GM18907 (cell line): ENCODE data around the gene GCGR.

Source experiments
- ATAC-seq: cut with Tn5 transposase; IDR thresholded peaks from one replicate; pipeline ENCODE4 v1.9.1; 2021; ENCODE audit warnings: mild to moderate bottlenecking, moderate library complexity; ENCODE audit not compliant: unreplicated experiment

GCGR gene

DNA sequence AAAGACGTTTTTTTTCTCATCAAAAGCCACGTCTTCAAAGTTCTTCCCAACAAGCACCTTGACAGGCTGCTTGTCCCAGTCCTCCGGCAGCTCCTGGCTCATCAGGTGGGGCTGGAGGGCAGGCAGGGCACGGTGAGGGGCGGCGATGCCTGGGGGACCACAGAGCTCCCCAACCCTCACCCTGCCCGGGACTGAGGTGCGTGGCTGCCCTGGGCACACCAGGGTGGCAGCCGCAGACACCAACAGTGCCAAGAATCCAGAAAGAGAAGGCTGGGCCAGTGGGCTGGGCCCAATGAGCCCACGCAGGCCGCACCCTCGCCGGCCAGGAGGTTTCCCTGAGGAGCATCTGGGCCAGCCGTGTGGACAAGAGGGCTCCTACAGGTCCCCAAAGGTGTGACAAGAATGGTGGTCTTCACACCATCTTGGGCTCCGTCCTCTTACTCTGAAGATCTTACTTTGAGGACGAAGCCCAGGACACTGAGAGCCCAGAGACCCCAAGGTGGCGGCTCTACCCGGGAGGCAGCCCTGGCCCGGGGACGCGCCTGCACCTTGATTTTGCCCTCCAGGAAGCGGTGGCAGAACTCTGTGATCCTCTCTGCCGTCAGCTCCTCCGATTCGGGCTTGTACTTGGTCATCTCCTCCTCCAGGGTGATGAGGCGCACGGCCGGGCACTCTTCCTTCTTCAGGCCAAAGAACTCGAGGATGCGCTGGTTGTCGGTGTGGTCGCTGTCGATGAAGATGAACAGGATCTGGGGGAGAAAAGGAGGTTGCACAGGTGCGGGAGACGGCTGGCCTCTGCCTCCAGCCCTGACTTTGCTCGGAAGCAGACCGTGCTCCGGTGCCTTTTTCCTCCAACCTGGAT, 42.2 kb downstream of the GCGR start:
- ATAC-seq: no peak

DNA sequence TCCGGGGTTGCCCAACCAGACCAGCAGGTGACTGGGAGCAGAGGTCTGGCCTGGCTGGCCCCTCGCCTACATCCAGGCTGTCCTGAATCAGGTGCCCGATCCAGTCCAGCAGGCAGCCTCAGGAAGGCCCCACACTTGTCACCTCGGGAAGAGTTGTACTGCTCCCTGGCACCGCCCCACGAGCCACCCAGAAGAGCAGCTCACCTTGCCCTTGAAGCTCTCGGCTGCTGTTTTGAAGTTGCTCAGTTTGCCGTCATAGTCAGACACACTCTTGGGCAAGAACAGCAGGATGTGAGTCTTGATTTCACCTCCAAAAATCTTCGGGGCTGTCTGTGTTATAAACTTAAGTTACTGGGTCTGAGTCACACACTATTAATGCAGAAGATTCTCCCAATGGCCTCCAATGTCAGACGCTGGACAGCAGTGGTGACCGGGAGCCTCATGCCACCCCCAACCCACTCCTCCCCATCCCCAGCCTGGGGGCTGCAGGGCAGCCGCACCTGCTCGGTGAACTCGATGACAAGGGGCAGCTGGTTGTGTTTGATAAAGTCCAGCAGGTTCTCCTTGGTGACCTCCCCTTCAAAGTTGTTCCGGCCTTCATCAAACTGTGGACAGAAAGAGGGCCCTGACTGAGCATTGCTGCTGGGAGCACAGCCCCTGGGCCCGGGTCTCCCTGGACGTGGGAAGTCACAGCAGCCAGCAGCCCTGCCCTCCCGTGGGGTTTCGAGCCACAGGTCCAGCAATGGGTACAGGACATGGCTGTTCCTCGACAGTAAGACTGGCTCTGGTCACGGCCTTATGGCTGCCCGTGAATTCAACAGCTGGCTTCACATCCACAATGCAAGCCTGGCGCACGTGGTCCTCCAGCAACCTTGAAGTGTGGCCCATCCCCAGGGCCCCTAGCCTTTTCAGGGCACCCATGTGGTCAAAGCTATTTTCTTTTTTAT, 43.1 kb downstream of the GCGR start:
- no peak for ATAC-seq

GRCh38 chr17:81849457-81849856, 45.5 kb downstream of the GCGR start:
- ATAC-seq: no peak

DNA sequence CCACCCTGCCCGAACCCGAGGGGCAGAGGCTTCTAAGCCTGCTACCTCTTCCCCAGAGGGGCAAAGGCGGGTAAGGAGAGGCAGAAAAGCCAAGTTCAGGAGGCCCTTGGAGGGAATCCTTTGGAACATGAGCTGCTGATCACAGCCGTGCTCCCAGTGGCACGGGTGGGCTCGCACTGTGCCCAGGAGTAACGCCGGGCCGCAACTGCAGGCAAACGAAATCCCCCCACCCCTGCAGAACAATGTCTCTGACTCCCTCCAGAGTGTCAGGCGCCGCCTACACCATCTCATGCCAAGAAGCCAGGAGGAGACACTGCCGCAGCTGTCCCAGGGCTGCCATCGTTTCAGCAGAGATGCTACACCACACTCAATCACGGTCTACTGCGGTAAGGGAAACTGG, 47.5 kb downstream of the GCGR start:
- ATAC-seq: no peak

GRCh38 chr17:81852237-81852636, 48.3 kb downstream of the GCGR start:
- ATAC-seq: no peak

DNA sequence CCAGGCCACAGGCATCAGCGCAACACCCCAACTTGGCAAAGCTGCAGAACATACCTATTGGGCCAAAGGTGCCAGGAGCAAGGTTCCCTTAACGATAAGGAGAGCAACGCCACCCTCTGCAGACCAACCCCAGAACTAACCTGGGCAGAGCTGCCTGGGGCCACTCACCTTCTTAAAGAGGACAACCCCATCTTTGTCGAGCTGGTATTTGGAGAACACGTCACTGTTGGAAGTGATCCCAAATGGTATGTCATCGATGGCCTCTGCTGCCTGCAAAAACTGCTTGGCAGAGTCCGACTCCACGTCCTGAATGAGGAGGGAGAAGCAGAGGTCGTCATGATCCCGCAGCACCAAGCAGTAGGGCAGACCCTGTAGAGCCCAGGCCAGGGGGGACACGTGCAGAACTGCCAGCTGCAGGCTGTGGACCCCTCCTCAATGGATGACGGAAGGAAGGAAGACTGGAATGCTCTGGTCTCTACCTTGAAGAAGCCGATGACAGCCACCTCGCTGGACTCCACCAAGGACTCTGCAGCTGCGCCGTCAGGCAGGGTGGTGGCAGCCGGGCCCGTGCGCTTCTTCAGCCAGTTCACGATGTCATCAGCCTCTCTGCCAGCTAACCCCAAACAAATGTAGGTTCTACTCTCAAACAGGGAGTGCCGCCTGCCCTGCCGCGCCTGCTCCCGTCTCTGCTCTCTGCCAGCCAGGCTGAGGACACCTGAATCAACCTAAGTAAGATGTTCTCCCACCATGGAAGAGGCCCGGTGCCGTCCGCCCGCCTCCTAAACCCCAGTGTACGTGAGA, 51.2 kb downstream of the GCGR start:
- ATAC-seq: no peak

- ATAC-seq: no peak
These were observed 54.4 kb downstream of the GCGR start for GRCh38 chr17:81858170-81858966.

DNA sequence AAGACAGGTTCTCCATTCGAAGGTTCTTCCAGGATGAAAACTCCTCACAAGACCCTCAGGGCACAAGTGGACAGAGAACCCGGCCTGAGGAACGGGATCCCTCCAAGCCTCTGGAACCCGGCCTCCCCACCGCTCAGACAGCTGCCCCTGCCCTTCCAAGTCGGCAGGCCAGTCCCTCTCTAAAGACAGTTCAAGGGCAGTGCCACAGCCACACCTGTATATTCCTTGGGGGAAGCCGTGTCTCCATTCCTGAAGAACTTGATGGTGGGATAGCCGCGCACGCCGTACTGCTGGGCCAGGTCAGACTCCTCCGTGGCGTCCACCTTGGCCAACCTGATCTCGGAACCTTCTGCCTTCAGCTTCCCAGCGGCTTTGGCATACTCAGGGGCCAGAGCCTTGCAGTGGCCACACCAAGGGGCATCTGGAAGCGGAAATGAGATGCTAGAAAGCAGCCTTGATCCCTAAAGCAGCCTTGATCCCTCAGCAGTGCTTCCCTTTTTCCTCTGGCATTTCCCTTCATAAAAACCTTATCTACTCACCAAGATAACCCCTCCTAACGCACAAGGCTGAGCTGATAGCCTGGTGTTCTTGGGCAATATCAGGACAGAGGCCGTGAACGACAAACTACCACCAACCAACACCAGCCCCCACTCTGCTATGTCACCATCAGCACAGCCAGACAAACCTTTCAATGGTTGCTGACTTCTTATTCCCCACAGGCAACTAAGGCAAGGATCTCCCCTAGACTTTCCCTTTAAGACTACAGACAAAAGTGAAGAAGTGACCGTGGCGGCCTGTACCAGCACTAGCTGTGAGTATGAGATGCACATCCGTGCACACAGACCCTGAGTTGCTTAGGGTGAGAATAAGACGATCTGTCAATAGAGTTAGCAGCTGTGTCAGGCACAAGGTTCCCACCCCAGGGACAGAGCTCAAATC, 55.3 kb downstream of the GCGR start:
- no peak for ATAC-seq

- ATAC-seq: peak; percentile 6
These were observed 56.2 kb downstream of the GCGR start, which contains the start of gene P4HB for GRCh38 chr17:81859906-81860755. TSS of gene P4HB (minus strand) at chr17:81860535. CDS start at chr17:81860471, 64 bp downstream.

DNA sequence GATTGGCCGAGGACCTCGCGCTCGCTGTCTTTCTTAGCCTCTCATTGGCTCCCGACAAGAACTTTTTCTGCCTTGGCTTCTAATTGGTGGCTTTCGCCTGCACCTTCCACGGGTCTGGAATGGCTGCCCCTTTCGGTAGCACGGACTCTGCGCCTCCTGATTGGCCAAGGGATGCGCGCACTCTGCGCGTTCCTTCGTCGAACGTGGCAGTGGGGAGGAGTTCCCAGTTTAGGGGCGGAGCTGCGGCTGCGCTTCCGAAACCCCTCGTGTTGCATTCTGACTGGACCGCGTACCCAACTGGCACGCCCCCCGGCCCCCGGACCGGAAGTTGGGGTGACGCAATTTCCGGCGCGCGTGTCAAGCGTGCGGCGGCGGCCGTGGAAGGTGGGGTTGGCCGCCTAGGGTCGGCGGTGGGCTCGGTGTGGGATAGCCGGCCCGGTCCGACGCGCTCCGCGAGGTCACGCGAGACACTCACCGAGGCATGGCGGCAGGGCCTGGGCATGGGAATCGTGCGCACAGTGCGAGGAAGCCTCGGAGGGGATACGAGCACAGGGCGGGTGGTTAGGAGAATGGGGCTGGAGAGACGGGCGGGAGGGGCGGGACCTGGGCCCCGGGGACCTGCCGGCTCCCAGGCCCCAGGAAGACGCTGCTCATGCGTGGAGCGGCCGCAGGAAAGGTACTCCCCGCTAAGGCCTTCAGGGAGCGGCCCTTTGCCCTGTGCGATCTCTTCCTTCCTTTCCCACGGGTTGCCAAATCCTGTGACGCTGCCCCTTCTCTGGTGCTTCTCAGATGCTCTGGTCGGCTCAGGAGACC, 57.0 kb downstream of the GCGR start:
- peak; percentile 85 for ATAC-seq

- no peak for ATAC-seq
These were observed 59.2 kb downstream of the GCGR start for GRCh38 chr17:81863123-81863675.
